Activated T-cell treated with anti-CD3 and anti-CD28 coated beads for 4 hours (primary cell): Measurements from ENCODE around the gene FIGN.

ENCODE experiments used
- DNase-seq: peaks from one replicate; pipeline ENCODE4 v3.0.0-alpha.2; 2020

Gene FIGN

DNA sequence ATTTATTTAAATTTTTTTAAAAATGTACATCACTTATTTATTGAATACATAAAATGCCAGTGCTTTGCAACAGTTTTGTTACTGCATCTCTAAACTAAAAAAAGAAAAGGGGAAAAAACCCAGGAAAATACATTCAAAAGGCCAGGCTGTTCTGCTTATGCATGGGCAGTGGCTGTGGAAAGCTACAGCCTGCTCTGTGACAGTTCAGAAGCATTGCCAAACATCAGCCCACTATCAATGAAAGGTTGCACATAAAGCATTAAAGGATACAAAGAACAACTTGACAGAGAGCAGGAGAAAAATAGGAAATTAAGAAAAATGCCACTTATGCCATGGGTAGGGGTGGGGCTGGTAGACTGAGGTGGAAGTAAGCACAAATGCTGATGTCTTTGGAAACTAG lies 128.2 kb downstream of the FIGN start:
- no peak for DNase-seq

DNA sequence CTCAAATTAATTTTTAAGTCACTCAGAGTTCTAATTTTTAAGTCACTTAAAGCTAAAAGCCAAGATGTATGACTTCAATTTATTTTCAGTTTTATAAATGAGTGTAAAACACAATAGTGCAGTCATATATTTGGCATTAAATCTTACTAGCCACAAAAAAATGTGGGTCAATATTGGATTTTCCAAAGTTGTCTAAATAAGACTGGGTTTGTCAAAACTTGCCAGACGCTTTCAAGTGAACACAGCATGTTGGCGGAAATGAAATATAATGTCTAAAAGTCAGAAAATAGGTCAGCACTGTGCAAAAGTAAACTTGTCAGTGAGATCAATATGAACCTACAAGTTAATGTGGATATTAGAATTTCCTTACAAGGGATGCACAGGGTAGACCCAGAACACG lies 128.9 kb downstream of the FIGN start:
- DNase-seq, result no peak

DNA sequence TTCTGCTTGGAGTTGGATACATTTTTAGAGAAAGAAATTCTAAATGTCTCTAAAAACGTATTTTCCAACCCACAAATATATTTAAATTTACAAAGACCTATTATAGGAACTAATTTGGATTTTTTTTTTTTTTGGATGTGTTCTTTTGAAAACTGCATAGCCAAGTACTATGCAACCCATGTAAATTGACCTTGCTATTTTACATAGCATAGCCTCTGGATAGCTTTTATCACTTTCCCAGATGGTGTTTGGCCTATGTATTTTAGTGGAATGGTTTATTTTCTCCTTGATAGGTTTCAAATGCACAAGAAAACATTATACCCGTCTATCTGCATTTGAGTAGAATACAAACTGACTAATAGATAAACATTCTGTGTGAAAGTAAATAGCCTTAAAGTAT lies 130.0 kb downstream of the FIGN start:
- DNase-seq, result no peak

DNA sequence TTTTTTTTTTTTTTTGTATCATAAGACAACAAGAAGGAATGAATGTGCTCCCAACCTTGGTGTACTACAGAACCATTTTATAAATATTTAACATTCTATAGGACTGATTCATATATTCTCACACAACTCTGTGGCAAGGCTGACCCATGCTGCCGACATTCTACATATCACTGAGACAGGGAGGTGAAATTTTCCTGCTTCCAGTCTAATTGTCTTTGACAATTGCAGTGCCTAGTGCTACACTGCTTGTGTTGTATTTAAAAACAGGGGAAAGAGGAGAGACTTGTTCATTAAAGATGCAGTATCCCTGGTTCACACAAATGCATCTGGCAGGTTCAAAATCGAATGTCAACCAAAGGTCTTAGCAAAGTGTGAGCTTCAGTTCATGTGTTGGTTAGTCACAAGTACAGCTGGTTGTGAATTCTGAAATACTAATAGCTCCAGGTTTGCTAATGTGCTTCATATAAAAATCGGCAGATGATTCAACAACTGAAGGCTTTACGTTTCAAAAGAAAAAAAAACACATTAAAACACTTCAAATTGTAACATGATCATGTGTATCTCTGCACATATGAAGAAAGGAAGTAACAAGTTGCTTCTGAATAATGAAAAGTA lies 130.8 kb downstream of the FIGN start:
- DNase-seq, result no peak

DNA sequence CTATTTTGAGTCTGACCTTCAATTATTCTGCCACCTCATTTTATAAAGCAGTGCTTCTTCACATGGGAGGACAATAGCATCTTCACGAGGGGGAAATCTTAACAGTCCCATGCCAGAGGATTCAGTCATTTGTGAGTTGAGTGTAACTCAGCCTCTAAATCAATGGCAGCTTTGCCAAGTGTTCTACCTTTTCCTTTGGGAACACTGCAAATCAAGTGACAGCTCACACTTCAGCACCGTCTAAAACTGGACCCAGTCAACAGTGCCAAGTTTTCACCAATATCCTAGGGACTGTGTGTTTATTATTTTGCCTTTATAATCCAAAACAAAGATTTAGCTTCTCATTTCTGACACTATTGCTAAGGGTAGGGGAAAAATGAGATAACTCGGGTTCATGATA lies 133.6 kb downstream of the FIGN start:
- no peak for DNase-seq

DNA sequence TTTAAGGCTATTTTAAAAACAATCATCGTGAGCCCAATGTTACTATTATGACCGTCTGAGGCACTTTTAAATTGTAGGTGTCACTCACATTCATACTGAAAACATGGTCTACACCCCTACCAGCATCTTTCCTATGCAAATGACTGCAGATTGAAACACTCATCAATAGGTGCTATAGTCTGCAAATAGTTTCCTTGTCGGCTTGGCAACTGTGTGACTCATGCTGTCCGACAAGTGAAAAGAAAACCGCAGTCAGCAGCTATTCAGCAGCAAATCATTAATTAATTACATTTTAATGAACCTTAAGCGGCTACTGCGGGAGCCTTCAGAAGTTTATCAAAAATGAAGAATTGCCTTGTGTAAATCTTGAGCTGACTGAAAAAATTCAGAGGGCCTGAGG lies 134.4 kb downstream of the FIGN start:
- DNase-seq, result no peak

DNA sequence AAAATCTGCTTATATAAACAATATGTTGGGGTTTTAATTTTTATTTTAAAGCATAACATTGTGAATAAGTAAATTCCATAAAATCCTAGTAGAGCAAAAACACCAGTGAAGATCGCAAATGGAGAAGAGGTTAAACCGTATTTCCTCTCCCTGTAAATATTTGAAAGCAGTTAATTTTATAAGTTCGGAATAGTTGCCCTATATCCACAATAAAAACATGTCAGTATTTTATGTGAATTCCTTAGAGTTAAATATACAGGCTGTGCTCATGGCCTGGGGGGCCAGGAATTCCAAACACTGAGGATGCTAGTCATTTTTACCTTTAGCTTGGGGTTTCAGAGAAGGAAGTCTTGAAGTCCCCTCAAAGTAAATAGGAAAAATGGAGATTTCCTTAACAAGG lies 135.0 kb downstream of the FIGN start:
- DNase-seq, result no peak

DNA sequence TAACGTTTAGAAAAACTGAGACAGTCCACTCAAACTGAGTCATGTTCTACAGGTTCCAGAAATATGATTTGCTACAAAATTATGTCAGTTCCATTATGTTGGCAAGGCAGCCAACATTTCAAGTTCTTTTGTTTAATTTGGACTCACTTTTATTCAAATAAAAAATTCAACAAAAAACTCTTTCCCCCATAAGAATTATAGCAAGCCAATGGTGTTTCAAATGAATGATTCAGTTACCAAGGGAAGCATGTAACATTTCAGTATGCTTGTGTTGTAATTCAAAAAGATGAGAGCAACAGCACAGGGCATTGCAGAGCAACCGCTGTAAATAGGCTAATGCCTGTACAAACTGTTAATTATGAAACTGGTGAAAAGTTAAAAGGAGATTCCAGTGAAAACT lies 140.8 kb downstream of the FIGN start:
- DNase-seq, result no peak

DNA sequence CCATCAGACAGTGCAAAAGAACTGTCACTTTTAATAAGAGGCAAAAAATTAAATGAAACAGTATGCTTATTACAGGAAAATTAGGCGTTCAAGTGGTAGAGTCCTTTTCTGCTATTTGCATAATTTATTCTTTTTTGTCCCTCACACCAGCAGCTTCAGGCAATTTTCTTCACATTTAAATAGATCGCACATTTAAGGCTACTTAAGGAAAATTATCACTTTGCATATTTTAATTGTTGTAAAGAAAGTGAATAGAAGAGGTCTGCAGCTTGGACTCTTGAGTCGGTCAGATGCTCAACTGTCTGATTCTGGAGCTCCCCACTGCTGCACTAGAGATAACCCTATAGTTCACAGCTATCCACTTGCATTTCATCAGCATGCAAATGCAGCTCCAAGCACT lies 141.3 kb downstream of the FIGN start:
- DNase-seq, result no peak

DNA sequence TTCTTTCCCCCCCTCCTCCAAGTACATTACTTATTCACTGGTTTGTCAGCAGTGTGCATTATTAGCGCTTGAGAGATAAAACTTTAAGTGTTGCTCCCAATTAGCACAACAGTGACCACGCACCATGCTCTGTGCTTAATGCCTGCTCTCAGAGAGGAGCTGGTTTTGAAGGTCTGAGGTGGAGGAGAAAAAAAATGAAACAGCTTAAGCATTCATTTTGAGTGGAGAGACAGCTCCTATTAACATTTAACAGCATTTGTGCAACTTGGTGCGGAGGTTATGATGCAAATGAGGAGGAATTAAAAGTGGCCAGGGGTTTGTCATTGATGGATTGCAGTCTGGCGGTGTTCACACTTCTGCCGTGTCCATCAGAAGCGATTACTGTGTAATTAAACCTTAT lies 141.8 kb downstream of the FIGN start:
- DNase-seq, result no peak

DNA sequence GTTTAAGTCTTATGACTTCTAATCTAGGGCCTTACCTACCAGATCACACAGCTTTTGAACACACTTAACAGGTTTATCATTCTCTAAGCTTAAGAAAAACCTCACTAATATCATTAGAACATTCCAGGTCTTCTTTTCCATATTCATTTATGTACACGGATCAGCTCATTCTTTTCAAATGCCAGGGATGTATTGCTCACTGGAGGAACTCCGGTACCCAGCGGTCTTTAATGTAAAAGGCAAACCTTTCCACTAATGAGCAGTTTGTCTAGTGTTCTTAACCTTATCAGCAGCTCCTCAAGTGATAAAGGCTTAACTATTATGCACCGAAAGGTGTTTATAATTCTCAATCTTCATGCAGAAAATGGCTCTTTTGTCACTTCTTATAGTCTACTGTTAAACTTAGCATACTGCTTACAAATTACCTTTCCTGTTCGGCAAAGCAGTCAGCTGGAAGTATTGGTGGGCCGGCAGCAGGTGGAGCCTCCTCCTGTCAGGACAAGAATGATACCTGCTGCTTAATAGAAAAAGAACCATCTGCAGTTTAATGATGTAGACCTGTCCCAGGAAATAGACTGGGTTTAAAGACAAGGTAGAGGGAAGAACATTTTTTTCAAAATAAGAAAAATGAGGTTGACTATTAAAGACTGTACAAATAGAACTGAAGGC lies 142.7 kb downstream of the FIGN start:
- DNase-seq, result no peak

DNA sequence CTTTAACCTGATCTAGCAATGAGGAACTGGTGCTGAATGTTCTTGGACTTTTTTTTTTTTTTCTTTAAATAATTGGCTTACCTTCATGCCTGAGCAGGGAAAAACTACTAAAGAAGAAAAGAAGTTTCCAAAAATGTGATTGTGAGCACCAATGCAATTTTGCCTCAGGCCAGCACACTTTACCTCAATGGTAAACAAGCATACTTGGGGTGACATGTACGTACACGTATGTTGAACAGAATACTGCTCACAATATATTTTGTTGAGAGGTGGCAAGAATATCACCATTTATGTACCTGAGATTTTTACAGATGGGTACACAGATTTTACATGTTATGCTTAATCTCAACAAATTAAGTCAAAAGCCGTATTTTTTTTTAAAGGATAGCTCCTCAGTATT lies 144.3 kb downstream of the FIGN start:
- no peak for DNase-seq

DNA sequence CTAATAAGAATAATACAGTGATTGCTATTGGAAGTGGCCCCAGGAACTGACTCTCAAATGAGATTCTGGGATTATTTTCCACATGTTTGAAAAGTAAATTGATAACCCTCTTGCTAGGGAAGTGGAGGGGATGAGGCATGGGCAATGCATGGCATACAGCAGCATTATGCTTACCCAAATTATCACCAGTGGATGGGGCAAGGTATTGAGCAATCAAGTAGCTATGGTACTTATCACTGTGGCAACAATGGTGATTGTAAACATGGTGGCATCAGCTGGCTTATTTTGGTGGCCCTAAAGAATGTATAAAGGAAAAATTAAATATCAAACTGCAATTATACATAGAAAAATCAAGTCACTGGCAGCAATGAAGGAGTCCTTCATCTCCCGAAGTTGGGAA lies 155.1 kb downstream of the FIGN start:
- DNase-seq, result no peak

DNA sequence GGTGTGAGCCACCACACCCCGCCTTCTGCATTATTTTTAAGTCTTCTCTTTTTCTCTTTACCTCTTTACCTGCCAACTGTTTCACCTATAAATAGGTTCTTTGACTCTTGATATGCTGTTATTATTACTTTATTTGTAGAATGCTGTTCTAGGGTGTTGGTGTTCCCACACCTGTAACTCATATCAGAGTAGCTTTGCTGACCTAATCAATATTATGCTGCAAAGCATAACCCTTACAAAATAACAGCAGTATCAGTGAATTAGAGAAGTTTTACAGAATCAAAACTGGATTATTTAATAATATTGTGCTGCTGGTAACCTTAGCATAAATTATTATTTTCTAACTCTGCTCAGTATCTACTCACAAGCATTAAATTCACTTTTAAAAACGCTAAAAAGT lies 161.5 kb downstream of the FIGN start:
- no peak for DNase-seq

DNA sequence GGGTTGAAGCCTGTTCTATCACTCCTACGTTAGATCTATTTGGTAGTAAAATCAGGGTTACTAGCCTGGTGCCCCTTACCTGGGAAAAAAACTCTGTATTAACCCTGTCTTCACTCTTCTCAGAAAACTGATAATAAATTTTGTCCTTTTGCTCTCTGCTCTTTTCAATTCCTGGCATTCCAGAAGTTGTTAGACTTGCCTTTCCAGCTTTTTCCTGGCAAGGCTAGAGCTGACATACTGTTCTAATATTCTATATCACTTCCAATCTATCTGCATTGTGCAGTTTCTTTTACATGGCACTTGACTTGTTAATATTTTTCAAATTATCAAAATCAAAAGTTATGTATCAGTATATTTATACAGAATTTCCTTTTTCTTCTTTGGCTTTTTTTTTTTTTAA lies 162.2 kb downstream of the FIGN start:
- DNase-seq, result no peak

DNA sequence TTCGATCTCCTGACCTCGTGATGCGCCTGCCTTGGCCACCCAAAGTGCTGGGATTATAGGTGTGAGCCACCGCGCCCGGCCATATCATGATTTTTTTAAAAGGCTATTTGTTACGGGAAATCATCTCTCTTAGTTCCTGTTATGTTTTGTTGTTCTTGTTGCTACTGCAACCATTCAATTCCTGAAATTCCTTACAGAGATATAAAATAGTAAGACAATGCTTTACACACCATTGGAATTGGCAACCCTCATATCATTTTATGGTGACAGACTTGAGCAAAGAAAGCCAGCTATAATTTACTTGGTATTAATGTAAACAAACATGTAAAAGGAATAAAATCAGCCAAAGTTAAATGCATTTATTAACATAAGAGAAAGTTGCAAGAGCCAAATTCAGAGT lies 163.0 kb downstream of the FIGN start:
- DNase-seq, result no peak

DNA sequence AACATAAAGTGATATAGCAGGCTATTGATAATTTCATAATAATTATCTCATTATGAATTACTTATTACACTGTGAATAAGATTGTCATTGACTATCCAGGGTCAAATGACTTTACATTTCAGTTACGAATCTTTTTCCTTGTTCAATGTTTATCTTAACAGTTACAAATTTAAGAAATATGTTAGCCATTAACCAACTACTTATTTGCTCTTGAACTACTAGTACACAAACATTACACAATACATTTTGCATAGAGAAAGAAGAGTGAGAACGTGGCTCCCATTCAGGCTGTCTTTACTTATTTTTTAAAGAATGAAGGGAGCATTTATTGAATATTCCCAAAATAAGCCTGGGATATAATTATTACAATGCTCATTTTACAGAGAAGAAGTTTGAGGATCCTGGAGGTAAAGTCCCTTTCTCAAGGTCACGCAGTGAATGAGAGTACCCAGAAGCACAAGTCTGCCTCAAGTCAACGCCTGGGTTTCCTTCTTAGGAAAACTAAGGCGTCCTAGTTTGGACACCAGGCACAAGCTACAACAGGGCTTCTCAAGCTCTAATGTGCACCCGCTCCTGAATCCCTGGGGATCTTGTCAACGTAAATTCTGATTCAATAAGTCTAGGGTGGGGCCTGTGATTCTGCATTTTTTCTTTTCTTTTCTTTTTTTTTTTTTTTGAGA lies 164.2 kb downstream of the FIGN start:
- no peak for DNase-seq

DNA sequence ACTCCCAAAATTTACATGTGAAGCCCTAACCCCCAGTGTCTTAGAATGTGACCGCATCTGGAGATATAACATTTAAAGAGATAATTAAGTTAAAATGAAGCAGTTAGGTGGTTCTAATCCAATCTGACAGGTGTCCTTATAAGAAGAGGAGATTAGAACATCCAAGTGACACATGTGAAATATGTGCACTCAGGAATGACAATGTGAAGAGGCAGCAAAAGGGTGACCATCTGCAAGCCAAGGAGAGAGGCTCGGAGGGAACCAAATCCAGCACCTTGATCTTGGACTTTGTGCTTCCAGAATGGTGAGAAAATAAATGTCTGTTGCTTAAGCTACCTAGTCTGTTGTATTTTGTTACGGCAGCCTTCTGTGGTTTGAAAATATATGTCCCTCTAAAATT lies 165.4 kb downstream of the FIGN start:
- DNase-seq, result no peak

DNA sequence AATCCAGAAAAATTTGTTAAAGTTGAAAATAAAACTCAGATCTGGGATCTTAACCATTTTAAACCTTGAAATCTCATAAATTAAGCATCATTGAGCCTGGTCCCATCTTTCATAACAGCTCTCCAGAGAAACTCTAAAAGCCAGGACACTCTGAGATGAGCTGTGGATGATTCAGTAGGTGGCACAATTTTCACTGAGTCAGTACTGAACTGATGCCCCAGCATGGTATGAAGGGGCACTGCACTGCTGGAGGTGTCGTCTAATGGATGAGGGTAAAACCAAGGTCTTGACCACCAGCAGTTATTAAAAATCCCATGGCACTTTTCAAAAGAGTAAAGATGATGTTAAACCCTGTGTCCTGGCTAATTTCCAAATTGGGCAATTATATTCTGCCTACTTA lies 170.6 kb downstream of the FIGN start:
- no peak for DNase-seq

DNA sequence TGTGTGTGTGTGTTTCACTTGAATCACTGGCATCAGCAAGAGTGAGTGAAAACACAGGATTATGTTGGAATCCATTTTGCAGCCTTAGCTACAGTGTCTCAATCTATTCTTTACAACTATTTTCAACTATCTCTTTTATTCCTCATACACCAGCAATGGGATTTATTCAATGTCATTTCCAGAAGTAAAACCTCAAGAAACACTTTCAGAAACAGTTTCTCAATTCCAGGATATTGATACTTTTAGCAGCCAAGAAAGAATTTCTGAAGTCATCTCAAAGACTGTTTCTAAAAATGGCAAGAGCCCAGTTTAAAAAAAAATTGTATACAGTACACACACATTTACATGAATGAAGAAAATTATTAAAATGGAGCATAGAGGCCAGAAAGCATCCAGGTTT lies 171.6 kb downstream of the FIGN start:
- DNase-seq, result no peak

DNA sequence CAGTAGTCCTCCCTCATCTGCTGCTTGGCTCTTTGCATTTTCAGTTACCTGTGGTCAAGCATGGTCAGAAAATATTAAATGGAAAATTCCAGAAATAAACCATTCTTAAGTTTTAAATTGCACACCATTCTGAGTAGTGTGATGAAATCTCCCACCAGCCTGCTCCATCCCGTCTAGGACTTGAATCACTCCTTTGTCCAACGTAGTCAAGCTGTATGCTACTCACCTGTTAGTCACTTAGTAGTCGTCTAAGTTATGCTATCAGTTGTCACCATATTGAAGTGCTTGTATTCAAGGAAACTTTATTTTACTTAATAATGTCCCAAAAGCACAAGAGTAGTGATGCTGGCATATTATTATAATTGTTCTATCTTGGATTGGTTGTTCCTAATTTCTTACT lies 172.5 kb downstream of the FIGN start:
- no peak for DNase-seq

DNA sequence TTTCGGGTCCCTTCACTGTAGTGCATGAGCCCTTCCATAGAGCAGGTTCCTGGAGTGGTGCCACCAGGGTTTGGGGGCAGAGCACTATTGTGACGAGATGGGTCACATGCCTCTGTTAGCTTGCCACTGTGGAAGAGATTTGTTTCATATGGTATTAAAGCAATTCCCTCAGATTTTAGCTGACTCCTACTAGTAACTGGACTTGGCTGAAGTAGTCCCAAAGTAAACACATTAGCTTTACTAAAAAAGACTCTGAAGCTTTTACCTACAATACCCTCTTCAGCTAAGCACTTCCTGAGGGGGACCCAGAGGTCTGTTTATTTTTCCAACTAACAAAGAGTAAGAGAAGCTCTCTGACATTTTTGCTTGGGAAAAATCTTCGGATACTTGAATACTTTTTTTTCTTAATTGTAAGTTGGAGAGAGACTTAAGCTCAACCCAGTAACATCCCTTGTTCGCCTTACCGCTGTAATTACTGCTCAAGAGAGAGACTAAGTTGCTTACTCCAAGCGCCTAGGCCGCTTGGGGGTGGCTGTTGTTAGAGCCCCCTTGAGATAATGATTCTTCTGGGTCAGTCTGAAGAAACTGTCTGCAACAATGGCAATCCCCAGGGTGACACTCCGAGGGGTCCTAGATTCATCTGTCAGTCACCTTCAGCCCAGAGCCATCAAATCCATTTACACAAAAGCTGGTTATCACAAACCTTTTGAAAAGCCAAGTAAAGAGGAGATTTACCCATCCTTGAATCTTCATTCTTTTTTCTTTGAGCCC lies 177.4 kb downstream of the FIGN start:
- no peak for DNase-seq

DNA sequence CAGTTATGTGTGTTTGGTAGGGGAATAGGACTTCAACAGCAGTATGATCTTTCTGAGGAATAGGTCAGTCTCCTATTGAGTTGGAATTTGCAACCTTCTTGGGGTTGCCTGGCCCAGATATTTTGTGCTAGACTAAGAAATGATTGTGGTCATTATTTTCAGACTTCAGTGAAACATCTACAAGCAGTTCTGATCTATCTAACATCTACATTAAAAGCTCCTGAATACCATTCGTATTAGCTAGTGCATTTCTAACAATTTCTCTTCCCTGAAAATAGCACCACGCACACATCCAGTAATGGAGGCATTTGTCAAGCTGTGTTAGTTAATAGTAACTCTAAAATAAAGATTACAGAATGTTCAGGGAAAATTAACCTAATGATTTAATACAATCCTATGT lies 179.3 kb downstream of the FIGN start:
- DNase-seq, result no peak

DNA sequence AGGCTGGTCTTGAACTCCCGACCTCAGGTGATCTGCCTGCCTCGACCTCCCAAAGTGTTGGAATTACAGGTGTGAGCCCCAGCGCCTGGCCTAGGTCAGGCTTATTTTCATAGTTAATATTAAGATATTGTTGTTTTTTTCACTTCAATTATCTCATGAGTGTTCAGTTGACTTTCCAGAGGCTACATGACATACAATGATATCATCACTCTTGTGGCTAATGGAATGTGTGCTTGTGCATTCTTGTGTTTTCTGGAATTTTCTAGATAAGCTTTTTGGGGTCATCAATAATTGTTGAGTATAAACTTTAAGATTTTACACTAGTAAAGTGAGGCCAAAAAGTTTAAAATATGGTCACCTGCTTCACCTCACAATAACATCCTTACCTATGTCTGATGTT lies 180.9 kb downstream of the FIGN start:
- no peak for DNase-seq
